Kidney glomerular epithelial cell (primary cell): ENCODE measurements around the gene NUP133.
"Not testable (repeated sequence)": the region's sequence is repeated elsewhere in the genome, so short reads cannot be mapped to it uniquely, and the experiment has no call there.

ENCODE experiments used
- DNase-seq: peaks from one replicate; lab custom pipeline; 2025; lab: John Stamatoyannopoulos, UW

Gene NUP133

GRCh38 chr1:229412056-229412455, 96.1 kb downstream of the NUP133 start:
- DNase-seq, result no peak

- DNase-seq, result no peak
Observed at GRCh38 chr1:229411434-229412055, 96.6 kb downstream of the NUP133 start.

GRCh38 chr1:229410692-229411433, 97.3 kb downstream of the NUP133 start:
- DNase-seq, result peak; percentile 74

- DNase-seq, result no peak
Observed at GRCh38 chr1:229410370-229410691, 97.8 kb downstream of the NUP133 start.

- no peak for DNase-seq
Observed at GRCh38 chr1:229409616-229410369, 98.3 kb downstream of the NUP133 start.

- DNase-seq, result no peak
Observed at GRCh38 chr1:229408458-229409037, 99.6 kb downstream of the NUP133 start.

GRCh38 chr1:229407206-229408026, 100.7 kb downstream of the NUP133 start:
- DNase-seq, result no peak

GRCh38 chr1:229406798-229407197, 101.3 kb downstream of the NUP133 start:
- DNase-seq, result no peak

- DNase-seq, result no peak
Observed at GRCh38 chr1:229403573-229403972, 104.6 kb downstream of the NUP133 start.

- DNase-seq, result no peak
Observed at GRCh38 chr1:229402993-229403392, 105.1 kb downstream of the NUP133 start.

GRCh38 chr1:229402329-229402728, 105.8 kb downstream of the NUP133 start:
- DNase-seq, result not testable (repeated sequence)

- DNase-seq, result no peak
Observed at GRCh38 chr1:229397762-229398161, 110.4 kb downstream of the NUP133 start.

- no peak for DNase-seq
Observed at GRCh38 chr1:229396585-229397206, 111.4 kb downstream of the NUP133 start.

- not testable (repeated sequence) for DNase-seq
Observed at GRCh38 chr1:229394517-229394916, 113.6 kb downstream of the NUP133 start.

- no peak for DNase-seq
Observed at GRCh38 chr1:229392936-229393335, 115.2 kb downstream of the NUP133 start.
